OCI-LY1 (cell line): ENCODE data around the gene PRKCE.
A peak's percentile ranks its signal among the peaks of the same experiment; 100 is the strongest.

Source experiments
- H2AFZ ChIP-seq: fragments of 200-600 bp; sonication (generic), shearing (Covaris generic); 2 replicates; pipeline ENCODE4 v1.6.0; 2014; ENCODE audit warnings: antibody characterized with exemption, mild to moderate bottlenecking, low read length
- H3F3A ChIP-seq: fragments of 200-600 bp; sonication (generic), shearing (Covaris generic); 2 replicates; pipeline ENCODE4 v1.6.0; 2014; ENCODE audit warnings: mild to moderate bottlenecking, antibody characterized with exemption, low read length, moderate library complexity; ENCODE audit not compliant: insufficient read depth
- H3K27ac ChIP-seq: fragments of 200-600 bp; sonication (generic); 2 replicates; pipeline ENCODE4 v1.5.1; 2014; ENCODE audit warnings: low read length, mixed run types, mild to moderate bottlenecking, low read depth; ENCODE audit not compliant: poor library complexity, severe bottlenecking
- H3K27me3 ChIP-seq: fragments of 200-600 bp; sonication (generic); 2 replicates; pipeline ENCODE4 v1.6.0; 2014; ENCODE audit warnings: antibody characterized with exemption, mild to moderate bottlenecking, low read length, moderate library complexity; ENCODE audit not compliant: insufficient read depth
- H3K36me3 ChIP-seq: fragments of 200-600 bp; sonication (generic); 2 replicates; pipeline ENCODE4 v1.6.1; 2014; ENCODE audit warnings: mild to moderate bottlenecking, antibody characterized with exemption, low read length, moderate library complexity, mixed read lengths; ENCODE audit not compliant: insufficient read depth
- H3K4me1 ChIP-seq: fragments of 200-600 bp; sonication (generic); 2 replicates; pipeline ENCODE4 v1.5.1; 2014; ENCODE audit warnings: mild to moderate bottlenecking, low read length, moderate library complexity; ENCODE audit not compliant: insufficient read depth, severe bottlenecking
- H3K4me2 ChIP-seq: fragments of 200-600 bp; sonication (generic), shearing (Covaris generic); 2 replicates; pipeline ENCODE4 v1.6.1; 2014; ENCODE audit warnings: low read length
- H3K4me3 ChIP-seq: fragments of 200-600 bp; sonication (generic); 2 replicates; pipeline ENCODE4 v1.5.1; 2014; ENCODE audit warnings: low read length, low read depth, mild to moderate bottlenecking, mixed read lengths; ENCODE audit not compliant: poor library complexity, severe bottlenecking
- H3K79me2 ChIP-seq: fragments of 200-600 bp; shearing (Covaris generic); 2 replicates; pipeline ENCODE4 v1.6.1; 2016; ENCODE audit warnings: mixed run types, low read length, mixed read lengths; ENCODE audit not compliant: insufficient read depth
- H3K9ac ChIP-seq: fragments of 200-600 bp; sonication (generic), shearing (Covaris generic); 2 replicates; pipeline ENCODE4 v1.6.1; 2014; ENCODE audit warnings: mild to moderate bottlenecking, low read length, mixed read lengths
- H3K9me2 ChIP-seq: fragments of 200-600 bp; sonication (generic), shearing (Covaris generic); 2 replicates; pipeline ENCODE4 v1.6.1; 2014; ENCODE audit warnings: low read depth, mild to moderate bottlenecking, low read length, mixed read lengths
- H3K9me3 ChIP-seq: fragments of 200-600 bp; shearing (Covaris generic); 2 replicates; pipeline ENCODE4 v1.6.1; 2014; ENCODE audit warnings: low read length, mixed read lengths
- H4K20me1 ChIP-seq: fragments of 200-600 bp; sonication (generic), shearing (Covaris generic); 2 replicates; pipeline ENCODE4 v1.6.0; 2016; ENCODE audit warnings: mild to moderate bottlenecking, low read length; ENCODE audit not compliant: insufficient read depth
- CTCF ChIP-seq: fragments of 200-600 bp; sonication (generic), shearing (Covaris generic); IDR thresholded peaks from 2 replicates; pipeline ENCODE4 v1.5.1; 2017; ENCODE audit warnings: mild to moderate bottlenecking, antibody characterized with exemption, low read length, moderate library complexity, mixed read lengths
- EZH2 ChIP-seq: fragments of 200-600 bp; sonication (generic), shearing (Covaris generic); IDR thresholded peaks from 2 replicates; pipeline ENCODE4 v1.8.0; 2017; ENCODE audit warnings: borderline replicate concordance, mixed run types, mild to moderate bottlenecking, antibody characterized with exemption, low read length, moderate library complexity, mixed read lengths

The PRKCE gene

DNA sequence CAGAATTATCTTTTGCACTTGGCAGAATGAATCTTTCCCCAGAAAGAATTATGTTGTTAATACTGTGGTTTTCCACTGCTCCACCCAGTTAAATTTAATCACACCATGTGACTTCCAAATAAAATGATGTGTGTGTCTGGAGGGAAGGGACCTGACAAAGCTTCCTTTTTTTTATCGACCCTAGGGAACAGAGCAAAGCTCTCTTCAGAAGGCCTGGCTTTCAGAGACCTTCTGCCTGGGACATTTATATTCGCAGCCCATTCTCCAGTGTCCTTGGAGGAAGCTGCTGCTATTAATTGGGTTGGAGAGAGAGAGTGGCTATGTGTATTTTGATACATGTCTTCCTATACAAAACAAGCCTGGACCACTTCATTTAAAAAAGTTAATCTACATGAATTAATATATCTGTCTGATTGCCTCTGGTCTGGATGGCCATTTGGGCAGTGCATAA, 233.7 kb downstream of the PRKCE start:
- H3F3A ChIP-seq = no peaks in the 10 kb centered on the region
- H3K36me3 ChIP-seq = no peaks in the 10 kb centered on the region
- H3K79me2 ChIP-seq = no peaks in the 10 kb centered on the region
- TF ChIP-seq CTCF = no peak
- no peak overlapping the region for H3K4me2 ChIP-seq
- no peaks in the 10 kb centered on the region for H3K27me3 ChIP-seq
- H3K27ac ChIP-seq = no peak overlapping the region
- no peaks in the 10 kb centered on the region for H3K9me2 ChIP-seq
- no peak overlapping the region for H3K4me3 ChIP-seq
- H3K9ac ChIP-seq = no peak overlapping the region
- no peaks in the 10 kb centered on the region for H4K20me1 ChIP-seq
- peaks cover 54% of the 10 kb centered on the region for H3K4me1 ChIP-seq
- H3K9me3 ChIP-seq = no peaks in the 10 kb centered on the region
- H2AFZ ChIP-seq = no peak overlapping the region

DNA sequence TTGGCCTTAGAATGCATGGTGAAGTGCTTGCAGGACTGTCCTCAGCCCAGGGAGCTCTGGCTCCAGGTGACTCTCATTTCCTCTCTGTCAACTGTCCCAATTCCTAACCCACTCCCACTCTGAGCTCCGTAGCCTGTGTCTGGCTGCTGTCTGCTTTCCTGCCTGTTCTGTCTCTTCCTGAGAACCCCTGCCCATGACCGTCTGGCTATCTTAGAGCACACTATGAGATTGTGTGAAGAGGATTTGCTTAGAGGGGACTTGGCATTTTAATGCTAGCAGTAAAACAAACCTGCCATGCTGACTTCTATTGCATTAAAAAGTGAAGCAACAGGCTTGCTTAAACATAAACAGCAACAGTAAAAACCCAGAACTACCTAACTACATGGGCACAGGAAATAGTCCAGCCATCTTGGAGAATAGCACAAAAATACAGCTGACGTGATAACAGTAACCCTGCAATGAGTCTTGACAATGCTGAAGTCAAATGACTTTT, 234.7 kb downstream of the PRKCE start:
- no peak for TF ChIP-seq EZH2
- no peak for TF ChIP-seq CTCF
- H3K9me3 ChIP-seq = no peaks in the 10 kb centered on the region
- H3K27me3 ChIP-seq = no peaks in the 10 kb centered on the region
- H3F3A ChIP-seq = no peaks in the 10 kb centered on the region
- H2AFZ ChIP-seq = no peak overlapping the region
- peaks cover 65% of the 10 kb centered on the region for H3K4me1 ChIP-seq
- H3K79me2 ChIP-seq = no peaks in the 10 kb centered on the region
- no peaks in the 10 kb centered on the region for H3K9me2 ChIP-seq
- H3K4me2 ChIP-seq = no peak overlapping the region
- H3K36me3 ChIP-seq = no peaks in the 10 kb centered on the region
- H3K4me3 ChIP-seq = no peak overlapping the region
- peak overlapping the region; percentile 26 for H3K27ac ChIP-seq
- no peak overlapping the region for H3K9ac ChIP-seq
- H4K20me1 ChIP-seq = no peaks in the 10 kb centered on the region

- H3F3A ChIP-seq = no peaks in the 10 kb centered on the region
- H3K27ac ChIP-seq = peak overlapping the region; percentile 88
Observed at GRCh38 chr2:45888167-45888566, 236.7 kb downstream of the PRKCE start.

More at GRCh38 chr2:45888167-45888566, 236.7 kb downstream of the PRKCE start:
- Histone ChIP-seq H3K4me3 (no peak overlapping the region), H3K9me3 (no peaks in the 10 kb centered on the region), H4K20me1 (no peaks in the 10 kb centered on the region), H3K27me3 (no peaks in the 10 kb centered on the region), H3K9me2 (no peaks in the 10 kb centered on the region), H2AFZ (no peak overlapping the region), H3K36me3 (no peaks in the 10 kb centered on the region), H3K4me2 (no peak overlapping the region), H3K9ac (no peak overlapping the region), H3K4me1 (peaks cover 79% of the 10 kb centered on the region), H3K79me2 (no peaks in the 10 kb centered on the region)
- TF ChIP-seq EZH2 (no peak), CTCF (no peak)
